HuH-7 (cell line): ENCODE results near the gene XRCC2.

Source experiments
- DNase-seq: peaks from one replicate; pipeline ENCODE4 v3.0.0; 2011; ENCODE audit warnings: low spot score

XRCC2 gene

DNA sequence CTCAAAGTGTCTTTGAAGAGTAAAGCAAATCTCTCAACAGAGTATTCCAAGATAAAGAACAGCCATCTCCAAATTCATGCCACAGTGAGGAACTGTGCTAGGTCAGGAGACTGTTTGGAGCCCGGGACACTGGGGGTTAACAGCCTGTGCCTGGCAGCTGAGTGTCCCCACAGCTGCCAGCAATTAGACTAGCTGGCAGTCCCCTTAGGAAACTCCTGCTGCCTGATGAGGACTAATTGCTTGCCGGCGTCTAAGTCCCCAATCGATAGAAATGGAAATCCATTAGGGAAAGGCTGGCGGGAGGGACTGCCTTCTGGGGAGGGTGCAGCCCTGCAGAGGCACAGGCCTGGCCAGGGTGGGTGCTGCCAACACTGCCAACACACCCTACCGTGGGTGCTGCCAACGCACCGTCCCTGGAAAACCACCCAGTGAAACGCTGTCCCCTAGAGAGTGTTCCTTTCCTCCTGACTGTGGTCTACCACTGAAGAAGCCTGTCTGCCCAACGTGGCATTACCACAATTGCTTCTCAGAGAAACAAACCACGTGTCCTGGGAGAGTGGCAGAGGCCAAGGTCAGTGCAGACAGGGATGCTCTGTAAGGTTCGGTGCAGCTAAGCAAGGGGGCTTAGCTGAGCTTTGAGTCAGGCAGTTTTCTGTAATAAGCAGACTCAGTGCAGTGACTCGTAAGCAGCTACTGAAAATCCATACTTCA is 60.8 kb downstream of the XRCC2 start:
- no peak for DNase-seq

DNA sequence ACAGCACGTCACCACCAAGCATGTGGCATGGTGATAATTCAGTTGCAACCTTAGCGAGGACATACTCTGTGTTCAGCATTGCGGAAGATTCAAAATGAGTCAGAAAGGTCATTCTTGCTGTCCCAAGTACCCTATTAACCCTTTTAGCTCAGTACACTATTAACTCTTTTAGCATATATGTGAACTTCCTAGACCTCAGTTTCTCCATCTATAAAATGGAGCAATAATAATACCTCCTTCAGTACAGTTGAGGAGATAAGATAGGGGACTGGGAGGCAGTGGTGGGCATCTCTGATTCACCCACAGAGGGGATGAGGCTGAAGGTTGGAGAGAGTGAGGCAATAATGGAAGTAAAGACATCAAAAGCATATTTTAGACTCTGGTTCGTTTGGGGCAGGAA is 67.3 kb downstream of the XRCC2 start:
- no peak for DNase-seq

DNA sequence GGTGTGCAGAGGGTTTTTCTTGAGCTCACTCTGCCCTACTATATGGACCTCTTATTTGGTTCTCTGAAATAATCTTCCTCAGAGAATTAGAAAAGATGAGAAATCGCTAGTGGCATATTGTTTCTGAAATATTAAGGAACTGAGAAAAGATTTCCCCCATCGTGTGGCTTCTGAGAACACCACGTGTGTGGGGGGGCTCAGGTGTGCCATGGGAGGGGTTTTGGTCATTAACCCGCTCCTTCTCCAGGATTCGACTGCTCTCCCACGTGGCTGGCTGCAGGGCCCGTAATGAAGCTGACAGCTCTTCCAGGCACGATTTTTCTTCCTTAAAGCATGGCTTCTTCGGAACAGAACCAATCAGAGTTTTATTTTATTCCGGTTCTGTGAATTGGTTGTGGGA is 67.7 kb downstream of the XRCC2 start:
- DNase-seq: no peak

DNA sequence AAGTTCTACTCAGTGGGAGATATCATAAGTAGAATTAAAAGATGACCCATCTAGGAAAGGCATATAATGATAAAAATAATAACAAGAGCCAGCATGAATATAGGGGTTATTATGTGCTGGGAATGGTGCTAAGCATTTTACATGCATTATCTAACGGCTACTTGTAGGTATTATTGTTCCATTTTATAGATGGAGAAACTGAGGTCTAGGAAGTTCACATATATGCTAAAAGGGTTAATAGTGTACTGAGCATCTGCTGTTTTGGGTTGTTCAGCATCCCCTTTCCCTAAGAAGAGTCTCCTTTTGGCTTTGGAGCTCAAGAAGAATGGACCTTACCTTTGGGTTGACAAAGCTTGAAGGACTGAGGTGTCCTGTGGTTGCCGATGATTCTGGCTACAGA is 68.9 kb downstream of the XRCC2 start:
- DNase-seq: no peak

DNA sequence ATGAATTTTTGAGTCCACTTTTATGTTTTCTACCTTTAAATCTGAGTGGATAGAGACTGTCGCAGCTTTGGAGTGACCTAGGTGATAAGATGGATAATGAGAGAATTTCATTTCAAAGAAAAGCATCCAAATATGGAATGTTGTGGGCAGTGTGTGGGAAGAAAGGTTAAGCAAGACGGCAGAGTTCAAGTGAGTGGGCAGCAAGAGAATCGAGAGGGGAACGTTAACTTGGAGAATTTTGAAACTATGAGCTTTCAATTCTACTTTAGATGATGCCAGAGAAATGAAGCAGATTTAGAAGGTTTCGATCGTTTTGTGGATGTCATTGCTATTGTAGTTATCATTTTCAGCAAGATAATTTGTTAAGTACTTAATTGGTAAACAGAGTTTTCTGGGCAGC is 73.0 kb downstream of the XRCC2 start:
- no peak for DNase-seq

DNA sequence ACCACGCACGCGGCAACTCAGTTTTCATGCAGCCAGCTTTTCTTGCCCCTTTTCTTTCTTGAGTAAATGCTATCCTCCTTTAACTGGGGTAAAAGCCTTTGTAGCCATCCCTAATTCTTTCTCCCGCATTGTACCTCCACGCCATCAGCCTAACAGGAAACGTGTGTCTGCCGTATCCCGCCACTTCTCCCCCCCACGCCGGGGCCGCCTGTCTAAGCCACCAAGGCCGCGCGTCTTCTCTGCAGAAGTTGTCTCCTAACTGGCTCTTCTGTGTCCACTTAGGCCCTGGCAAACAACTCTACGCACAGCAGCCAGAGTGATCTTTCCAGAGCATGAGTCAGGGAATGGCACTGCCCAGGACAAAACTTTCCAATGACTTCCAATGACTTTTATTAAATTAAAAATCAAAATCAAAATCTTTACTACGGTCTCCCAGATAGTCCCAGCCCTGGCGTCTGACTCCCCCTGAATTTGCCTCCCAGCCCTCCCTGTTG is 74.6 kb downstream of the XRCC2 start:
- DNase-seq: no peak

DNA sequence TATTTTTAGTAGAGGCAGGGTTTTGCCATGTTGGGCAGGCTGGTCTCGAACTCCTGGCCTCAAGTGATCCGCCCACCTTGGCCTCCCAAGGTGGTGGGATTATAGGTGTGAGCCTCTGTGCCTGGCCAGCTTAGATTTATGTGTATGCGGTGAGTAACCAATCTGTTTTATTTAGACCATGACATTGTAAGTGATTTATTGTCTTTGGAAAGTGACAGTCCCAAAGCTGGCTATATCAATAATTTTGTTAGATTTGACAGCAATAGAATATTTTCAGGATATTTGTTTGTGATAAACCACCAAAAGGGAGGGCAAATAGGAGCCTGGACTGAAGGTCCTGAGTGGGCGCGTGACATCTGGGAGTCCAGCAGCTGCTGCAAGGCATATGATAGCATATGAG is 75.7 kb downstream of the XRCC2 start:
- no peak for DNase-seq

DNA sequence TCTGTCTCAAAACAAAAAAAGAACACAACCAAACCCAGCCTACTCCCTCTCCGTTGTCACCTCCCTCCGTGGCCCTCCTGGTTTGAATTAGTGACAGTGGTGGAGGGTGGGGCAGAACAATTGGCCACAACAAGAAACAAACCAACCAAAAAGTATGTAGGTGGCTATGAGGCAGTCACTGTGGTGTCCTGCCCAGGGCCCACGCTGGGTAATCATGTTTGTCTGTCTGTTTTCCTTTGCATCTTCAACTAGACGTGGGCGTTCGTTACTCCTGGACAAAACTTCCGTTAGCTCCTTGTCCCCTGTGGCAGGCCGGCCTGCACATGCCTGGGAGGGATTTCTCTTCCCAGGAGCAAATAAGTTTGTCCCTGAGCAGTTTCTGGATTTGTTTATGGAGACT is 78.4 kb downstream of the XRCC2 start:
- no peak for DNase-seq

DNA sequence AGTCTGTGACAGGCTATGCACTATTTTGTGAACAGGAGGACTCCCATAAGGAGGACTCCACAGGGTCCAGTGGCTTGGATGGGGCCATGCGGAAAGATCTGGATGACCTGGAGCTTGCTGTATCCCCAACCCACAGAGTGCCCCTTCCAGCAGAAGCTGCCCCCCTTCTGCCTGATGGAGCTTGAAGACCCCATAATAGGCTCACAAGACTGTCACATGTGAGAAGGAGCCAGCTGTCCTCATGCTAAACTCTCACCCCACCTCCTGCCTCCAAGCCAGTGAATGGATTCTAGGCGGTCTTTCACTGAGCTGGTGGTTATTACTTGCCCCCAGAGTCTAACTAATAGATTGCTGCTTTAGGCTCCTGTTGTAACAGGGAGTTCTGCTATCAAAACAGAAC is 79.1 kb downstream of the XRCC2 start:
- DNase-seq: no peak
